HG03280 (cell line): ENCODE data around the gene SPTBN4.
"Not testable (repeated sequence)": the region's sequence is repeated elsewhere in the genome, so short reads cannot be mapped to it uniquely, and the experiment has no call there.

Experiments
- ATAC-seq: cut with Tn5 transposase; IDR thresholded peaks from one replicate; pipeline ENCODE4 v1.9.1; 2021; ENCODE audit warnings: mild to moderate bottlenecking, moderate library complexity; ENCODE audit not compliant: unreplicated experiment

Gene SPTBN4

GRCh38 chr19:40585241-40585981, 118.6 kb downstream of the SPTBN4 start:
- ATAC-seq: no peak

- no peak for ATAC-seq
Measured at GRCh38 chr19:40585982-40586422, 119.2 kb downstream of the SPTBN4 start.

GRCh38 chr19:40586611-40587010, 119.8 kb downstream of the SPTBN4 start:
- ATAC-seq: no peak

- no peak for ATAC-seq
Measured at GRCh38 chr19:40588110-40588854, 121.5 kb downstream of the SPTBN4 start.

GRCh38 chr19:40588926-40589569, 122.2 kb downstream of the SPTBN4 start:
- no peak for ATAC-seq

GRCh38 chr19:40589591-40590429, 123.0 kb downstream of the SPTBN4 start:
- no peak for ATAC-seq

- ATAC-seq: no peak
Measured at GRCh38 chr19:40590464-40591265, 123.9 kb downstream of the SPTBN4 start.

GRCh38 chr19:40591724-40592123, 124.9 kb downstream of the SPTBN4 start:
- not testable (repeated sequence) for ATAC-seq

- no peak for ATAC-seq
Measured at GRCh38 chr19:40592170-40592569, 125.4 kb downstream of the SPTBN4 start.

- no peak for ATAC-seq
Measured at GRCh38 chr19:40594255-40594654, 127.5 kb downstream of the SPTBN4 start.

GRCh38 chr19:40594657-40595091, 127.9 kb downstream of the SPTBN4 start:
- ATAC-seq: no peak

- no peak for ATAC-seq
Measured at GRCh38 chr19:40596608-40597328, 130.0 kb downstream of the SPTBN4 start.

GRCh38 chr19:40597329-40597838, 130.6 kb downstream of the SPTBN4 start:
- ATAC-seq: no peak

- no peak for ATAC-seq
Measured at GRCh38 chr19:40598121-40598917, 131.5 kb downstream of the SPTBN4 start.

- ATAC-seq: no peak
Measured at GRCh38 chr19:40598918-40599307, 132.1 kb downstream of the SPTBN4 start.

GRCh38 chr19:40599331-40599901, 132.6 kb downstream of the SPTBN4 start:
- ATAC-seq: no peak

GRCh38 chr19:40599902-40600569, 133.2 kb downstream of the SPTBN4 start:
- no peak for ATAC-seq
